ENCODE measurements around the gene KCNQ1.

GRCh38 chr11:2557381-2557780, 112.6 kb downstream of the KCNQ1 start:
- TF ChIP-seq CTCF (IDR thresholded peaks at IDR 0.05) (no peak), EZH2 (IDR thresholded peaks at IDR 0.05; ENCODE audit: borderline replicate concordance, insufficient read depth, low read depth, low read length, poor library complexity, severe bottlenecking) (no peak)

All from B cell (primary cell).